GM20431 (cell line): ENCODE data around the gene FIZ1.

Source experiments
- in situ Hi-C: fragments of 300-500 bp; cut with MseI, MboI; formaldehyde crosslinking; loops from one replicate; pipeline ENCODE4 v1.15.0; 2020; ENCODE audit warnings: low sequenced_read_pairs; ENCODE audit not compliant: unreplicated experiment

FIZ1 gene

DNA sequence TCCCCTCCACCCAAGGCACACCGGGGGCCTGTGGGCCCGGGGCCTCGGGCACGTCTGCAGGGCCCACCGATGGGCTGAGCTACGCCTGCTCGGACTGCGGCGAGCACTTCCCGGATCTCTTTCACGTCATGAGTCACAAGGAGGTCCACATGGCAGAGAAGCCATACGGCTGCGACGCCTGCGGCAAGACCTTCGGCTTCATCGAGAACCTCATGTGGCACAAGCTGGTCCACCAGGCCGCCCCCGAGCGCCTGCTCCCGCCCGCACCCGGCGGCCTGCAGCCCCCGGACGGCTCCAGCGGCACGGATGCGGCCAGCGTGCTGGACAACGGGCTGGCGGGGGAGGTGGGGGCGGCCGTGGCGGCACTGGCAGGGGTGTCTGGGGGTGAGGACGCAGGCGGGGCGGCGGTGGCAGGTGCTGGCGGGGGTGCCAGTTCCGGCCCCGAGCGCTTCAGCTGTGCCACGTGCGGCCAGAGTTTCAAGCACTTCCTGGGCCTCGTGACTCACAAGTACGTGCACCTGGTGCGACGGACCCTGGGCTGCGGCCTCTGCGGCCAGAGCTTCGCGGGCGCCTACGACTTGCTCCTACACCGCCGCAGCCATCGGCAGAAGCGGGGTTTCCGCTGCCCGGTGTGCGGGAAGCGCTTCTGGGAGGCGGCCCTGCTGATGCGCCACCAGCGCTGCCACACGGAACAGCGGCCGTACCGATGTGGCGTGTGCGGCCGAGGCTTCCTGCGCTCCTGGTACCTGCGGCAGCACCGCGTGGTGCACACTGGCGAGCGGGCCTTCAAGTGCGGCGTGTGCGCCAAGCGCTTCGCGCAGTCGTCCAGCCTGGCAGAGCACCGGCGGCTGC is 16.5 kb upstream of the FIZ1 start:
- in situ Hi-C loops: no loop called here

DNA sequence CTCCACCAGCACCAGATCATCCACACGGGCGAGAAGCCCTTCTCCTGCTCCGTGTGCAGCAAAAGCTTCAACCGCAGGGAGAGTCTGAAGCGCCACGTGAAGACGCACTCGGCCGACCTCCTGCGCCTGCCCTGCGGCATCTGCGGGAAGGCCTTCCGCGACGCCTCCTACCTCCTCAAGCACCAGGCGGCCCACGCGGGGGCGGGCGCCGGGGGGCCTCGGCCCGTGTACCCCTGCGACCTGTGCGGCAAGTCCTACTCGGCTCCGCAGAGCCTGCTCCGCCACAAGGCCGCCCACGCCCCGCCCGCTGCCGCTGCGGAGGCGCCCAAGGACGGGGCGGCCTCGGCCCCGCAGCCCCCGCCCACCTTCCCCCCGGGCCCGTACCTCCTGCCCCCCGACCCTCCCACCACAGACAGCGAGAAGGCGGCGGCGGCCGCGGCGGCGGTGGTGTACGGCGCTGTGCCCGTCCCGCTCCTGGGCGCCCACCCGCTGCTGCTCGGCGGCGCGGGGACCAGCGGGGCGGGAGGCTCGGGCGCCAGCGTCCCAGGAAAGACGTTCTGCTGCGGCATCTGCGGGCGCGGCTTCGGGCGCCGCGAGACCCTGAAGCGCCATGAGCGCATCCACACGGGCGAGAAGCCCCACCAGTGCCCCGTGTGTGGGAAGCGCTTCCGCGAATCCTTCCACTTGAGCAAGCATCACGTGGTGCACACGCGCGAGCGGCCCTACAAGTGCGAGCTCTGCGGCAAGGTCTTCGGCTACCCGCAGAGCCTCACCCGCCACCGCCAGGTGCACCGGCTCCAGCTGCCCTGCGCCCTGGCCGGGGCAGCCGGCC is 15.6 kb upstream of the FIZ1 start:
- in situ Hi-C loops: no loop called here

DNA sequence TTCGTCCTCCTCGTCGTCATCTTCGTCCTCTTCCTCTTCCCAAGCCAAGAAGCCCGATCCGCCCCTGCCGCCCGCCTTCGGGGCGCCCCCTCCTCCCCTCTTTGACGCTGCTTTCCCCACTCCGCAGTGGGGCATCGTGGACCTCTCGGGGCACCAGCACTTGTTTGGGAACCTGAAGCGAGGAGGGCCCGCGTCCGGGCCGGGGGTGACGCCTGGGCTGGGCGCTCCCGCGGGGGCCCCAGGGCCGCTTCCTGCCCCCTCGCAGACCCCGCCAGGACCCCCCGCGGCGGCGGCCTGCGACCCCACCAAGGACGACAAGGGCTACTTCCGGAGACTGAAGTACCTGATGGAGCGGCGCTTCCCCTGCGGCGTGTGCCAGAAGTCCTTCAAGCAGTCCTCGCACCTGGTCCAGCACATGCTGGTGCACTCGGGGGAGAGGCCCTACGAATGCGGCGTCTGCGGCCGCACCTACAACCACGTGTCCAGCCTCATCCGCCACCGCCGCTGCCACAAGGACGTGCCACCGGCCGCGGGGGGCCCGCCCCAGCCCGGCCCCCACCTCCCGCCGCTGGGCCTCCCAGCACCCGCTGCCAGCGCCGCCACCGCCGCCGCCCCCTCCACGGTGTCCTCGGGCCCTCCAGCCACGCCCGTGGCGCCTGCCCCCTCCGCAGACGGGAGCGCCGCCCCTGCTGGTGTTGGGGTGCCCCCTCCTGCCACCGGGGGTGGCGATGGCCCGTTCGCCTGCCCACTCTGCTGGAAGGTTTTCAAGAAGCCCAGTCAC is 14.8 kb upstream of the FIZ1 start:
- in situ Hi-C loops: no loop called here

DNA sequence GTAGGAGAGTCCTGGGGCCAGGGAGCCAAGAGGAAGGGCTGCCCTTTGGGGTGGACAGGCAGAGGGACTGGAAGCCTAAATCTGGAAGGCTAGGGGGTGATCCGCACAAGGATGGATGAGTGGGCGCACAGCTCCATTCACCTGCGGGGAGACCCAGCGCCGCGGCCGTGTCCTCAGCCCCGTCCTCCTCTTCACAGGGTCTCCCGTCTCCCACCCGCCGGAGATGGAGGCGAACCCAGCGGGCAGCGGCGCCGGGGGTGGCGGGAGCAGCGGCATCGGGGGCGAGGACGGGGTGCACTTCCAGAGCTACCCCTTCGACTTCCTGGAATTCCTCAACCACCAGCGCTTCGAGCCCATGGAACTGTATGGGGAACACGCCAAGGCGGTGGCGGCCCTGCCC is 14.1 kb upstream of the FIZ1 start:
- in situ Hi-C loops: no loop called here

DNA sequence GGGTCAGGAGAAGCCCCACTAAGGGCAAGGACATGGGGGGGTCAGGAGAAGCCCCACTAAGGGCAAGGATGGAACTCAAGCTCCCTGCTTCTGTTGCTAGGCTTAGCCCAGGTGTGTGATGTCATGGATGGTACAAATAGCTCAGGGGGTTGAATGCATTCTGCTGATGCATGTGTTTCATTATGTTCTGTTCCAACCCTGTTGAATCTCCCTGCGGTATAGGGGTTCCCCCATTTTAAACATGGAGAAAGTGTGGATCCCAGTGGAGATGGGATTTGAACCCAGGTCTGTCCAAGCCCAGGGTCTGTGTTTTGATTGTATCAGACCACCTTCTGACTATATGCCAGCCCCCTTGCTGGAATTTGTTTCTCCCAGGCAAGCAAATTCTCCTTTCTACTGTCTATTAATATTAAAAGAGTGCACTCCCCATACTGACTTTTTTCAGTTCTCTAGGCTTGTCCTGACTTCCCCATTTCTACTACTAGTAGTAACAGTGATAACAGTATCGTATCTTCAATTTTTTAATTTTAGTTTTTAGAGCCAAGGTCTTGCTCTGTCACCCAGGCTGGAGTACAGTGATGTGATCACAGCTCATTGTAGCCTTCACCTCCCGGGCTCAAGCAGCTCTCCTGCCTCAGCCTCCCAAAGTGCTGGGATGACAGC is 12.8 kb upstream of the FIZ1 start:
- in situ Hi-C loops: no loop called here

DNA sequence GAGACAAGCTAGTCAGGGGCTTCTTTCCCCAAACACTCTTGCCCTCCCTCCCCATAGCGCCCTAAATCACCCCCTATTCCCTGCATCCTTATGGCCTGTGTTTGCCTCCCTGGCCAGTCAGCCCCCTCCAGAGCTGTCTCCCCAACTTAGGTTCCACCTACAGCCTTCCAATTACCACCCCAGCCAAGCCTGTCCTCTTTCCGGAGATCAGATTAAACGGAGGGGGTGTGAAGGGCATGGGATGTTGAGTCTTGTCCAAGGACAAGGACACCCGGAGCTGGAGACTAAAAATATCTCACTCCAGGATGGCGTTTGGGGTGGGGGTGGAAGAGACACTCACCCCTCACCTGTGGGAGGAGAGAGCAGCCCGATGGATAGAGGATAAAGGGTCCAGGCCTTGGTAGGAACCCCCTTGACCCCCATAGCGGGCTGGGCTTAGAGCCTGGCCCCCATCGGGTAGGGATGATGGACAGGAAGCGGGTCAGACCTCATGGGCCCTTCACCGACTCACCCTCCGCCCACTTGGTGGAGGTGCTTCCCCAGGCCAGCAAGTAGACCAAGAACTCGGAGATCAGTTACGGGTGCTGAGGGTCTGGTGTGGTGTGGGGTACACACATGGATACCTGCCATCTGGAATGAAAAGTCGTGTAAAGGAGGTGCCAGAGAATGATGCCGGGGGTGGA is 12.1 kb upstream of the FIZ1 start:
- in situ Hi-C loops: no loop called here

DNA sequence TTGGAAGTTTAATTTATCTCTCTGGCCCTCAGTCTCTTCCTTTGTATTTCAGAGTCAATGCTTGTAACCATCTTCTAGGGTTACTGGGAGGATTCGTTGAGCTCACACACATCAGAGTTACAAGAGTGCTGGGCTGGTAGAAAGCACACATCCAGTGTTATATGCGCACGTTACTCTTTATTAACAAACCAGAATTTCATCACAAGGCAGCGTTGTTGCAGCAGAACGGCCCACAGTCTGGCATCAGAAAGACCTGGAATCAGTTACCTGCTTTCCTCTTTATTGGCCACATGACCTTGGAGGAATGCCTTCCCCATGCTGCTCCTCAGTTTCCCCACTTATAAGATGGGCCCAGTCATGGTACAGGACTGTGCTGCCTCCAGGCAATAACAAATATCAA is 10.0 kb upstream of the FIZ1 start:
- in situ Hi-C loops: no loop called here

DNA sequence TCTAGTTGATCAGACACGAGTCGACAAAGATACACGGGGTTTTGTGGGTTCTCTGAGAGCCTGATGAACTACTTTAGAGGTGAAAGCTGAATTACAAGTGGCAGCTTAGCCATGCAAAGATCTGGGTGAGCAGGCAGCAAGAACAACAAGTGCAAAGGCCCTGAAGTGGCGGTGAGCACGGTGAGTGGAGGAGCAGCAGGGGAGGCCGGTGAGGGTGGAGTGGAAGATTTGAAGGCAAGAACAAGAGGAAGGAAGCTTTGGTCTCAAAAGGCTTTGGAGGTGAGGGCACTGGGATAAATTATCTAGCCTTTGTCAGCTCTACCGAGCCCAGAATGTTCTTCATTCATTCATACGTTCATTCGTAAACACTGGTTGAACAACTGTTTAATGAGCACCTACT is 7.5 kb upstream of the FIZ1 start:
- in situ Hi-C loops: no loop called here

DNA sequence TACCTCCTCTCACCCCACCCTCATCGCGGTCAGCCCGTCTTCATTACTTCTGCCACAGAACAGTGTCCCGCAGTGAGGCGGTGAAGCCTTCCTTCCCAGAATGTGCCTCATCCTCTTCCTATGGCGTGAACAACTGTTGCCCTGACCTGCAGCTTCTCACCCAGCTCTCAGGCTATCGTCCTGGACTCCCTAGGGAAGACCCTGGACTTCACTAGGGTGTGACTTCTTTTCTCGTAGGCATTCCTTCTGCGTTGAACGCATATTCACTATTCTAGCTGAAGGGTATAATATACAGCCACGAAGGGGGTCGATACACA is 7.1 kb upstream of the FIZ1 start:
- in situ Hi-C loops: no loop called here

DNA sequence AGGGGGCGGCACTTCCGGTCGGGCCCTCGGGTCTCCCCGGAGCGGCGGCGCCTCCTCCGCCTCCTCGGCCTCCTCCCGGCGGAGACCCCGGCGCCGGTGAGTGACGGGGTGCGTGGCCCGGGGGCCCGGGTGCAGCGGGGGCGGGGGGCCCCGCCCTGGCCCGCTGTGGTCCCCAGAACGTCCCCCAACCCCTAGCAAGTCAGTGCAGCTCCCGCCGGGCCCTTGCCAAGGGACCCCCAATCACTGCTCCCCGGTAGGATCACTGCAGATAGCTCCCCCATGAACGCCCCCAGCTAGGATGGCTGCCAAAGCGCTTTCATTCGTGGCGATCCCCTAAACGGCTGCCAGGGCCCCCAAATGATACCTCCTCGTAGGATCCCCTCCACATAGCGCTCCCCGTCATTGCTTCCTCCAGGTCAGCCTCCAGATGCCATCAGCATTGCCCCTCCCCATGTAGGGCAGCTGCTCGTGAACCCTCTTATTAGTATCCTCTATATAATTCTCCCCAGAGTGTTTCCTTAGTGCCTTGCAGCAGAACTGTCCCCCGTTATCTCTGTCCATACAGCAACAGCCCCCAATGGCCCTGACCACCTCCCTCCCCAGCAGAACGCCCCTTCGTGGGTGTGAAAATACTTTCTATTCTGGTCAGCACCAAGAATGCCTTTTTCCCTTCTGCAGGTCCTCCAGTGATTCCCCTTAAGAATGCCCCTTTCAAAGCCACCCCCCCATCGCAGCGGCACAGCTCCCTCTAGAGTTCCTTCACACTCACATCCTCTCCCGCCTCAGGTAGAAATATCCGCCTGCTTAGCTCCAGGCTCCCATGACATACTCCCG is 6.5 kb upstream of the FIZ1 start, which contains the start of gene ZNF865:
Gene ZNF865, plus strand, starts transcription at position 11 of the 834 bp plus-strand sequence. CDS start 7,972 bp downstream, outside the sequence.
- in situ Hi-C loops: no loop called here

DNA sequence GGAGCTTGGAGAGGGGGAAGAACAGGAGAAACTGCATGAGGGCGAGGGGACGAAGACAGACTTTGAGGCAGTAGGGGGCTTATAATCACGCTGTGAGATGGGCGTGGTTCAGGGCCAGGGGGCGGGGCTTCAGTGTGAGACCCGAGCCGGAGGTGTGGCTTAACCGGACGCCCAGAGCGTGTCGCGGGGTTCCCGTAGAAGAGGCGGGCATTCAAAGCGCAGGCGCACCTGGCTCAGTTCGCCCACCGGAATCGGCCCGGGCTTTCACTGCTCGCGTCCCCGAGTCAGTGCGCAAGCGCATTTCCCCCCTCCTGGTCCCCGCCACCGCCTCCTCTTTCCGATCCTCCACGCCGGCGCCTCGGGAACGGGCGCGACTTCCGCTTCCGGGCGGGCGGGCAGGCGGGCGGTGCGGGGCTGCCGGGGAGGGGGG is 5.9 kb upstream of the FIZ1 start:
- in situ Hi-C loops: no loop called here

DNA sequence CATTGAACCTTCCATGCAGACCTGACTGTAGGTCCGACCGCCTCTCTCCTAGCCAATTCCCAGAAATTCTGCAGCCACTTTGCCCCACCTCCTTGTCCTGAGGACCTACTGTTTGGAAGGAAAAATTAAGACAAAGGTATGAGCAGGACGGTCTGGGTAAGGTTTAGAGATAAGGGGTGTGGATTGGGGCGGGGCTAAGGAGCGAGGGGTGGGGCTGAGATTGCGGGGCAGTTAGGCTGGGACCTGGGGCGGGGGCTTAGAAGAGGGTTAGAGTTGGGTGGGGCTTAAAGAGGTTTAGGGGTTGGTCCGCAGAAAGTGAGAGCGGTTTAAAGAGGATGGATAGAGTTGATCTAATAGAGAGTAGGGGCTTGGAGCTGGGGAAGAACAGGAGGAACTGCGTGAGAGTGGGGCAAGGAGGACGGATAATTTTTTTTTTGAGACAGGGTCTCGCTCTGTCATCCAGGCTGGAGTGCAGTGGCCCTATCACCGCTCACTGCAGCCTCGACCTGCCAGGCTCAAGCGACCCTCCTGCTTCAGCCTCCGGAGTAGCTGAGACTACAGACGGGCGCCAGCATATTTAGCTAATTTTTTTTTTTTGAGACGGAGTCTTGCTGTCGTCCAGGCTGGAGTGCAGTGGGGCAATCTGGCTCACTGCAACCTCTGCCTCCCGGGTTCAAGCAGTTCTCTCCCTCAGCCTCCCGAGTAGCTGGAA is 4.4 kb upstream of the FIZ1 start:
- in situ Hi-C loops: no loop called here

DNA sequence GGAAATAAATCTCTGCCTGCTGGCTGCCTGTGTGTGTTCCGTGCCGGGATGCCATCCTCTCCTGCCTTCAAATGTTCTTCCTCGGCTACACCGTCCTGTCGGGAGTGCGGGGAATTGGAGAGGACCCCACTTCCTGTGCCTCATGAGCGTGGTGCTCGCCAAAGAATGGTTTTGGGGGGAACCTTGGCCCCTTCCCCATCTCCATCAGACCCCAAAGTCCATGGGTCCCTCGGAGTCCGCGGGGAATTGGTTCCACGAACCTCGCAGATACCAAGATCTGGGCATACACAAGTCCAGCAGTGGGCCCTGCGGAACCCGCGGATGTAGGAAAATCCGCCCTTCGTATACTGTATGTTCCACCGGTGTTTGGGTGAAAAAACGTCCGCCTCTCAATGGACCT is 3.8 kb upstream of the FIZ1 start:
- in situ Hi-C loops: no loop called here

DNA sequence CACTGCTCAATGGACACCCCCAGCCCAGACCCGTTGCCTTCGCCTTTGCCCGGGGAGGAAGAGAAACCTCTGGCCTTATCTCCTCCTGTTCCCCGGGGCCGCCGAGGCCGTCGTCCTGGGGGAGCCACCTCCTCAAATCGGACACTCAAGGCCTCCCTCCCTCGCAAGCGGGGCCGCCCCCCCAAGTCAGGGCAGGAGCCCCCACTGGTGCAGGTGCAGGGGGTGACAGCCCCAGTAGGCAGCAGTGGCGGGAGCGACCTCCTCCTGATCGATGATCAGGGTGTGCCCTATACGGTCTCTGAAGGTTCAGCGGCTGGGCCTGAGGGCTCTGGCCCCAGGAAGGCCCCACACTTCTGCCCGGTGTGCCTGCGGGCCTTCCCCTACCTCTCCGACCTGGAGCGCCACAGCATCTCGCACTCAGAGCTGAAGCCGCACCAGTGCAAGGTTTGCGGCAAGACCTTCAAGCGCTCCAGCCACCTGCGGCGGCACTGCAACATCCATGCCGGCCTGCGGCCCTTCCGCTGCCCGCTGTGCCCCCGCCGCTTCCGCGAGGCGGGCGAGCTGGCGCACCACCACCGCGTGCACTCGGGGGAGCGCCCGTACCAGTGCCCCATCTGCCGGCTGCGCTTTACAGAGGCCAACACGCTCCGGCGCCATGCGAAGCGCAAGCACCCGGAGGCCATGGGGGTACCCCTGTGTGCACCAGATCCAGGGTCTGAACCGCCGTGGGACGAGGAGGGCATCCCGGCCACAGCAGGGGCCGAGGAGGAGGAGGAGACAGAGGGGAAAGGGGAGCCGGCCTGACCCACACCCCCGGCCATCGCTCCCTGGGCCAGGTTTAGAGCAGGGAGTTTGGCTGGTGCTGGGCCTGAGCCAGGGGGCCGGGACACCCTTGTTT is 3.0 kb upstream of the FIZ1 start:
- in situ Hi-C loops: no loop called here

DNA sequence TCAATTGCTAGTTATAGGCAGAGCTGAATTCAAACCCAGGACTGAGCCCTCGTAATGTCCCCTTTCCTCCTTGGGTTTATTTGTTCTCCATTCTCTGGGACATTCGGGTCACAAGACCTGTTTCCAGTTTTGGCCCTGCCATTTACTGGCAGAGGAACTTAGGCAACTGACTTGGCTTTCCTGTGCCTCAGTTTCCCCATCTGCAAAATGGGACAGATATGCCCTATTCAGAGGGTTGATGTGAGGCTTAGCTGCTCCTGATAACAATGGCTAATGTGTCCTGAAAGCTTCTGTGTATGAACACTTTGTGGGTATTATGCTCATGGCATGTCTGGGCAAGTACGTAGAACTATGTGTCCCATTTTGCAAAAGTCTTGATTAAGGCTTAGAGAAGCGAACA is 1.8 kb upstream of the FIZ1 start:
- in situ Hi-C loops: no loop called here

DNA sequence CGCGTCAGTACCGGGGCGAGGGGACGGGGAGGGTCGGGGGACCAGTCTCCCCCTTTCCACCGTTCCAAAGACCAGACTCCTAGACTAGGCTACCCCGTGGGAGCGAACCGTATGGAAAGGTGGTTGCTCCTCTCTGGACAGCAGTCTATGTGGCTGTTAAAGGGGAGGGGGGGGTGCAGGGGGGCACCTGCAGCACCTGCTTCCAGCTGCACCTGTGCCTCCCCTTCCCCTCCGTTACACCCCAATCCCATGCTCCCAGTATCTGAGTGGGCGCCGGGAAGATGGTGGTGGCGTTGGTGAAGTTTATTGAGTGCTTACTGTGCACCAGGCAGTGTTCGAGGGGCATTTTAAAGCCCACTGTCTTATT is 1.3 kb upstream of the FIZ1 start:
- in situ Hi-C loops: no loop called here
